ENCODE results near the gene MYH6.

MYH6 gene

DNA sequence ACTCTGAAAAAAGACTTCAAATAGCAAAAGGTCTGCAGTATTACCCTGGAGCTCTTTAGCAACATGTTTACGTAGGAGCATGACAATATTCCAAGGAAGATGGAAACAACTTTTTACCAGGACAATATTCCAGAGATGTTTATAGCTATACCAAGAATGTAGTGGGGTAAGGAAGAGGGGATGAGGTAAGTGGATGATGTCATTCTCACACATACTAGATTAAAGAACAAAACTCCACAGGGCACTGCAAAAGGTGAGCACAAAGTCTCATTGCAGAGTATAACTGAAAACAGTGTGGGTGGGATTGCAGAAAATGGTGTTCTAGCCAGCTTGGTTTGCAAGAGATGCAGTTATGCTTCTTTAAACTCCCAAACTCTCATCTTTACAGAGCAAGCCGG lies 22.8 kb downstream of the MYH6 start:
- no peak overlapping the region for H3K4me3 ChIP-seq (replicated peaks; ENCODE audit: insufficient read depth, low read length)
- H3K27me3 ChIP-seq (ENCODE audit: insufficient read depth, poor library complexity, severe bottlenecking), result no peaks in the 10 kb centered on the region
- TF ChIP-seq, protein P1, sequence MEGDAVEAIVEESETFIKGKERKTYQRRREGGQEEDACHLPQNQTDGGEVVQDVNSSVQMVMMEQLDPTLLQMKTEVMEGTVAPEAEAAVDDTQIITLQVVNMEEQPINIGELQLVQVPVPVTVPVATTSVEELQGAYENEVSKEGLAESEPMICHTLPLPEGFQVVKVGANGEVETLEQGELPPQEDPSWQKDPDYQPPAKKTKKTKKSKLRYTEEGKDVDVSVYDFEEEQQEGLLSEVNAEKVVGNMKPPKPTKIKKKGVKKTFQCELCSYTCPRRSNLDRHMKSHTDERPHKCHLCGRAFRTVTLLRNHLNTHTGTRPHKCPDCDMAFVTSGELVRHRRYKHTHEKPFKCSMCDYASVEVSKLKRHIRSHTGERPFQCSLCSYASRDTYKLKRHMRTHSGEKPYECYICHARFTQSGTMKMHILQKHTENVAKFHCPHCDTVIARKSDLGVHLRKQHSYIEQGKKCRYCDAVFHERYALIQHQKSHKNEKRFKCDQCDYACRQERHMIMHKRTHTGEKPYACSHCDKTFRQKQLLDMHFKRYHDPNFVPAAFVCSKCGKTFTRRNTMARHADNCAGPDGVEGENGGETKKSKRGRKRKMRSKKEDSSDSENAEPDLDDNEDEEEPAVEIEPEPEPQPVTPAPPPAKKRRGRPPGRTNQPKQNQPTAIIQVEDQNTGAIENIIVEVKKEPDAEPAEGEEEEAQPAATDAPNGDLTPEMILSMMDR (IDR thresholded peaks at IDR 0.05; ENCODE audit: insufficient read depth, low read length), result no peak
- no peak for TF ChIP-seq POLR2AphosphoS5 (IDR thresholded peaks at IDR 0.05; ENCODE audit: low read depth)
- TF ChIP-seq GABPA (IDR thresholded peaks at IDR 0.05; ENCODE audit: low read depth), result no peak
- no peak for TF ChIP-seq SPI1 (IDR thresholded peaks at IDR 0.05; ENCODE audit: borderline replicate concordance, low read depth)
- TF ChIP-seq, protein P2, sequence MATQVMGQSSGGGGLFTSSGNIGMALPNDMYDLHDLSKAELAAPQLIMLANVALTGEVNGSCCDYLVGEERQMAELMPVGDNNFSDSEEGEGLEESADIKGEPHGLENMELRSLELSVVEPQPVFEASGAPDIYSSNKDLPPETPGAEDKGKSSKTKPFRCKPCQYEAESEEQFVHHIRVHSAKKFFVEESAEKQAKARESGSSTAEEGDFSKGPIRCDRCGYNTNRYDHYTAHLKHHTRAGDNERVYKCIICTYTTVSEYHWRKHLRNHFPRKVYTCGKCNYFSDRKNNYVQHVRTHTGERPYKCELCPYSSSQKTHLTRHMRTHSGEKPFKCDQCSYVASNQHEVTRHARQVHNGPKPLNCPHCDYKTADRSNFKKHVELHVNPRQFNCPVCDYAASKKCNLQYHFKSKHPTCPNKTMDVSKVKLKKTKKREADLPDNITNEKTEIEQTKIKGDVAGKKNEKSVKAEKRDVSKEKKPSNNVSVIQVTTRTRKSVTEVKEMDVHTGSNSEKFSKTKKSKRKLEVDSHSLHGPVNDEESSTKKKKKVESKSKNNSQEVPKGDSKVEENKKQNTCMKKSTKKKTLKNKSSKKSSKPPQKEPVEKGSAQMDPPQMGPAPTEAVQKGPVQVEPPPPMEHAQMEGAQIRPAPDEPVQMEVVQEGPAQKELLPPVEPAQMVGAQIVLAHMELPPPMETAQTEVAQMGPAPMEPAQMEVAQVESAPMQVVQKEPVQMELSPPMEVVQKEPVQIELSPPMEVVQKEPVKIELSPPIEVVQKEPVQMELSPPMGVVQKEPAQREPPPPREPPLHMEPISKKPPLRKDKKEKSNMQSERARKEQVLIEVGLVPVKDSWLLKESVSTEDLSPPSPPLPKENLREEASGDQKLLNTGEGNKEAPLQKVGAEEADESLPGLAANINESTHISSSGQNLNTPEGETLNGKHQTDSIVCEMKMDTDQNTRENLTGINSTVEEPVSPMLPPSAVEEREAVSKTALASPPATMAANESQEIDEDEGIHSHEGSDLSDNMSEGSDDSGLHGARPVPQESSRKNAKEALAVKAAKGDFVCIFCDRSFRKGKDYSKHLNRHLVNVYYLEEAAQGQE (IDR thresholded peaks at IDR 0.05; ENCODE audit: insufficient replicate concordance, low read depth), result no peak
- DNase-seq (ENCODE audit: low read depth in 1 of 2, low spot score in 1 of 2), result no peak
- no peak overlapping the region for H3K27ac ChIP-seq (replicated peaks)

DNA sequence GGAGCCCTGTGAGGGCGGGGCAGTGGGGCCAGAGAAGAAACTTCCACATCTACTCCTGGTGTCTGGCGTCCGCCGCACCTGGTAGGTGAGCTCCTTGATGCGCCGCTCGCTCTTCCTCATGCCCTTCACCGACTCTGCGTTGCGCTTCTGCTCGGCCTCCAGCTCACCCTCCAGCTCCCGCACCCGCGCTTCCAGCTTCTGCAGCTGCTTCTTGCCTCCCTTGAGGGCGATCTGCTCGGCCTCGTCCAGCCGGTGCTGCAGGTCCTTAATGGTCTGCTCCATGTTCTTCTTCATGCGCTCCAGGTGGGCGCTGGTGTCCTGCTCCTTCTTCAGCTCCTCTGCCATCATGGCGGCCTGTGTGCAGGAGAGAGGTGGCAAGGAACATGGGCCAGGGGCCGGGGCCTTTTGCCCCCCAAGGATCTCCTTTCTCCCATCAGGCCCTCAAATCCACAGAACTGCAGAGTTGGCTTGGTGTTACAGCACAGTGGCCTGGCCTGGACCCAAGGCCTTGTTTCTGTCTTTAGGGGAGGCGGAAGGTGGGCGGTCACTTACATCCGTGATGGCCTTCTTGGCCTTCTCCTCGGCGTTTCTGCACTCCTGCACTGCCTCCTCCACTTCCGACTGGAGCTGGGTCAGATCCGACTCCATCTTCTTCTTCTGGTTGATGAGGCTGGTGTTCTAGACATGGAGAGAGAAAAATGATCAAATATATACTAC lies 23.6 kb downstream of the MYH6 start:
- DNase-seq (ENCODE audit: low read depth in 1 of 2, low spot score in 1 of 2), result no peak
- H3K27ac ChIP-seq (replicated peaks), result no peak overlapping the region
- no peaks in the 10 kb centered on the region for H3K27me3 ChIP-seq (ENCODE audit: insufficient read depth, poor library complexity, severe bottlenecking)
- H3K4me3 ChIP-seq (replicated peaks; ENCODE audit: insufficient read depth, low read length), result no peak overlapping the region
- TF ChIP-seq GABPA (IDR thresholded peaks at IDR 0.05; ENCODE audit: low read depth) (no peak), POLR2AphosphoS5 (IDR thresholded peaks at IDR 0.05; ENCODE audit: low read depth) (no peak), SPI1 (IDR thresholded peaks at IDR 0.05; ENCODE audit: borderline replicate concordance, low read depth) (no peak)
- TF ChIP-seq, protein P1 (IDR thresholded peaks at IDR 0.05; ENCODE audit: insufficient read depth, low read length), result no peak
- TF ChIP-seq, protein P2 (IDR thresholded peaks at IDR 0.05; ENCODE audit: insufficient replicate concordance, low read depth), result no peak

DNA sequence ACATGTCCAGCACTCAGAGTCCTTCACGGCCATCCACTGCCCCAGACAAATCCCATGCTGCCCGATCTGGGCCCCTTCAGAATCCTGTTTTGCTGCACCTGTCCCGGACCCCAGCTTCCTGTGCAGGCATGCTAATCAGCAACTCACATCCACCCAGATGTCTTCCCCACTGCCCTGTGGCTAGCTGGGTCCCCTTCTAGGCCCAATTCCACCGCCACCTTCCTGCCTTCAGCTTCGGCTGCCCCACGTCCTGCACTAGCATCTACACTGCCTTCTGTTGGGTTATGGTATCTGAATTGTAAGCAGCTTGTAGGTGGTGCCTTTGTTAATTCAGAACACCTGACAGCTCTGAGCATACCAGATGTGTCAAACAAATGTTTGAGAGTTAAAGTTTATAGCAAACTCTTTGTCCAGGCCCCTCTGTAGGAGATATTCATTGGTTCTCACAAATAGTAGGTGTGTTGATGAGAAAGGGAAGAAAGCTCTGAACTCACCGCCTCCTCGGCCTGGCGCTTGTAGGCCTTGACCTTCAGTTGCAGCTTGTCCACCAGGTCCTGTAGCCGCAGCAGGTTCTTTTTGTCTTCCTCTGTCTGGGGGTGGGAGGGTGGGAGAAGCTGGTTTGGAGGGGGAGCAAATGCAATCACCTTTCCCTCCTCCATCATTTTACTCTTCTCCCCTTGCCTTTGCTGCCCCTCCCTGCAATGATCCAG lies 25.2 kb downstream of the MYH6 start:
- TF ChIP-seq, protein P2 (IDR thresholded peaks at IDR 0.05; ENCODE audit: insufficient replicate concordance, low read depth), result no peak
- TF ChIP-seq POLR2AphosphoS5 (IDR thresholded peaks at IDR 0.05; ENCODE audit: low read depth), result no peak
- TF ChIP-seq SPI1 (IDR thresholded peaks at IDR 0.05; ENCODE audit: borderline replicate concordance, low read depth), result no peak
- TF ChIP-seq GABPA (IDR thresholded peaks at IDR 0.05; ENCODE audit: low read depth), result no peak
- TF ChIP-seq, protein P1 (IDR thresholded peaks at IDR 0.05; ENCODE audit: insufficient read depth, low read length), result no peak
- Histone ChIP-seq H3K4me3 (replicated peaks; ENCODE audit: insufficient read depth, low read length) (no peak overlapping the region), H3K27ac (replicated peaks) (no peak overlapping the region), H3K27me3 (ENCODE audit: insufficient read depth, poor library complexity, severe bottlenecking) (no peaks in the 10 kb centered on the region)
- no peak for DNase-seq (ENCODE audit: low read depth in 1 of 2, low spot score in 1 of 2)

Data from HL-60 (cell line).